Progenitor cell of endocrine pancreas (in vitro differentiated cells): Measurements from ENCODE around the gene ZDHHC8. TPM values are rescaled to one million over a fixed set of nuclear protein-coding genes. Genes with fewer than 3 reads are reported as not detected.

Source experiments
- DNase-seq: peaks from one replicate; pipeline ENCODE4 v3.0.0; 2021; ENCODE audit warnings: low spot score; ENCODE audit not compliant: unreplicated experiment
- H3K27ac Mint-ChIP-seq: 2 replicates; pipeline ENCODE4 v1.8.0; 2021; ENCODE audit warnings: mild to moderate bottlenecking, moderate library complexity, mixed read lengths
- H3K27me3 Mint-ChIP-seq: 2 replicates; pipeline ENCODE4 v1.8.0; 2021; ENCODE audit warnings: mixed read lengths
- H3K36me3 Mint-ChIP-seq: 2 replicates; pipeline ENCODE4 v1.8.0; 2022; ENCODE audit warnings: mixed read lengths; ENCODE audit not compliant: insufficient read depth
- H3K4me1 Mint-ChIP-seq: 2 replicates; pipeline ENCODE4 v1.8.0; 2021; ENCODE audit warnings: low read depth, mixed read lengths
- H3K4me3 Mint-ChIP-seq: 2 replicates; pipeline ENCODE4 v1.8.0; 2021; ENCODE audit warnings: low read depth, mild to moderate bottlenecking, moderate library complexity, mixed read lengths
- H3K9me3 Mint-ChIP-seq: 2 replicates; pipeline ENCODE4 v1.8.0; 2021; ENCODE audit warnings: low read depth, mixed read lengths
- CTCF ChIP-seq: fragments of 200-600 bp; sonication (generic); IDR thresholded peaks from one replicate; pipeline ENCODE4 v1.5.0; 2021; ENCODE audit warnings: antibody characterized with exemption, mild to moderate bottlenecking; ENCODE audit not compliant: unreplicated experiment
- total RNA-seq: library from RNA; stranded (reverse); gene quantifications from 2 replicates; pipeline ENCODE4 v1.2.1, GENCODE V29; 2021

ZDHHC8 gene
- total RNA-seq, 1 donor from 2014 or later, result 82.1 TPM

- H3K27ac Mint-ChIP-seq, result peak overlapping the region; percentile 59
- DNase-seq, result no peak
- H3K36me3 Mint-ChIP-seq, result peaks cover 35% of the 10 kb centered on the region
- H3K9me3 Mint-ChIP-seq, result no peaks in the 10 kb centered on the region
- no peak for TF ChIP-seq CTCF
- no peak overlapping the region for H3K4me3 Mint-ChIP-seq
- H3K4me1 Mint-ChIP-seq, result no peaks in the 10 kb centered on the region
- H3K27me3 Mint-ChIP-seq, result no peaks in the 10 kb centered on the region
These were observed 37.3 kb upstream of the ZDHHC8 start for GRCh38 chr22:20094197-20094807.

GRCh38 chr22:20095521-20095920, 36.1 kb upstream of the ZDHHC8 start:
- no peak for DNase-seq
- H3K27ac Mint-ChIP-seq, result no peak overlapping the region
- no peaks in the 10 kb centered on the region for H3K9me3 Mint-ChIP-seq
- H3K4me1 Mint-ChIP-seq, result no peaks in the 10 kb centered on the region
- H3K4me3 Mint-ChIP-seq, result no peak overlapping the region
- H3K27me3 Mint-ChIP-seq, result no peaks in the 10 kb centered on the region
- TF ChIP-seq CTCF, result no peak
- peaks cover 31% of the 10 kb centered on the region for H3K36me3 Mint-ChIP-seq

GRCh38 chr22:20096574-20097420, 34.8 kb upstream of the ZDHHC8 start:
- H3K27ac Mint-ChIP-seq, result no peak overlapping the region
- no peak for TF ChIP-seq CTCF
- no peak for DNase-seq
- H3K27me3 Mint-ChIP-seq, result no peaks in the 10 kb centered on the region
- H3K36me3 Mint-ChIP-seq, result peaks cover 21% of the 10 kb centered on the region
- no peaks in the 10 kb centered on the region for H3K9me3 Mint-ChIP-seq
- no peak overlapping the region for H3K4me3 Mint-ChIP-seq
- H3K4me1 Mint-ChIP-seq, result no peaks in the 10 kb centered on the region

- no peak overlapping the region for H3K27ac Mint-ChIP-seq
- no peaks in the 10 kb centered on the region for H3K9me3 Mint-ChIP-seq
- no peak for TF ChIP-seq CTCF
- no peak overlapping the region for H3K4me3 Mint-ChIP-seq
- no peak for DNase-seq
- H3K27me3 Mint-ChIP-seq, result no peaks in the 10 kb centered on the region
- peaks cover 26% of the 10 kb centered on the region for H3K36me3 Mint-ChIP-seq
- no peaks in the 10 kb centered on the region for H3K4me1 Mint-ChIP-seq
These were observed 32.4 kb upstream of the ZDHHC8 start for GRCh38 chr22:20099099-20099711.

GRCh38 chr22:20101638-20102037, 30.0 kb upstream of the ZDHHC8 start:
- DNase-seq, result no peak
- no peaks in the 10 kb centered on the region for H3K27me3 Mint-ChIP-seq
- no peak for TF ChIP-seq CTCF
- H3K36me3 Mint-ChIP-seq, result peaks cover 15% of the 10 kb centered on the region
- no peak overlapping the region for H3K27ac Mint-ChIP-seq
- no peaks in the 10 kb centered on the region for H3K9me3 Mint-ChIP-seq
- no peak overlapping the region for H3K4me3 Mint-ChIP-seq
- no peaks in the 10 kb centered on the region for H3K4me1 Mint-ChIP-seq
